GM23338 (cell line): ENCODE measurements around the gene SOX11. TPM values are rescaled to one million over a fixed set of nuclear protein-coding genes. Genes with fewer than 3 reads are reported as not detected.

ENCODE experiments used
- ATAC-seq: fragments of 200-7000 bp; cut with Tn5 transposase; 3 replicates; pipeline ENCODE4 v1.9.1; 2020
- DNase-seq: peaks from one replicate; pipeline ENCODE4 v3.0.0-alpha.2; 2015; ENCODE audit warnings: low spot score
- H2AFZ ChIP-seq: fragments of 200-600 bp; sonication (generic); 2 replicates; pipeline ENCODE4 v1.8.0; 2016; ENCODE audit warnings: antibody characterized with exemption, mild to moderate bottlenecking, moderate library complexity
- H3F3A ChIP-seq: fragments of 200-600 bp; sonication (generic); replicated peaks from 2 replicates; pipeline ENCODE4 v1.8.0; 2017; ENCODE audit warnings: antibody characterized with exemption, mixed run types, low read depth
- H3K27ac ChIP-seq: fragments of 200-600 bp; sonication (generic); 2 replicates; pipeline ENCODE4 v1.6.1; 2016; ENCODE audit warnings: low read depth
- H3K27me3 ChIP-seq: fragments of 200-600 bp; sonication (generic); 2 replicates; pipeline ENCODE4 v1.8.0; 2016; ENCODE audit warnings: mild to moderate bottlenecking, mixed run types, moderate library complexity; ENCODE audit not compliant: insufficient read depth
- H3K36me3 ChIP-seq: fragments of 200-600 bp; sonication (generic); 2 replicates; pipeline ENCODE4 v1.8.0; 2016; ENCODE audit warnings: mild to moderate bottlenecking; ENCODE audit not compliant: insufficient read depth
- H3K4me1 ChIP-seq: fragments of 200-600 bp; sonication (generic); 2 replicates; pipeline ENCODE4 v1.8.0; 2016; ENCODE audit warnings: mild to moderate bottlenecking, moderate library complexity; ENCODE audit not compliant: insufficient read depth
- H3K4me2 ChIP-seq: fragments of 200-600 bp; sonication (generic); 2 replicates; pipeline ENCODE4 v1.7.1; 2017; ENCODE audit warnings: mixed run types
- H3K4me3 ChIP-seq: fragments of 200-600 bp; sonication (generic); 2 replicates; pipeline ENCODE4 v1.6.1; 2016; ENCODE audit warnings: mixed run types
- H3K79me2 ChIP-seq: fragments of 200-600 bp; sonication (generic); replicated peaks from 2 replicates; pipeline ENCODE4 v1.8.0; 2017; ENCODE audit warnings: mild to moderate bottlenecking; ENCODE audit not compliant: insufficient read depth
- H3K9me2 ChIP-seq: fragments of 200-600 bp; sonication (generic); 2 replicates; pipeline ENCODE4 v1.8.0; 2017; ENCODE audit not compliant: insufficient read depth
- H4K20me1 ChIP-seq: fragments of 200-600 bp; sonication (generic); replicated peaks from 2 replicates; pipeline ENCODE4 v1.8.0; 2017; ENCODE audit warnings: mild to moderate bottlenecking; ENCODE audit not compliant: insufficient read depth
- H3K27ac Mint-ChIP-seq: 2 replicates; pipeline ENCODE4 v1.8.0; 2020; ENCODE audit warnings: inconsistent platforms, mild to moderate bottlenecking, moderate library complexity, mixed read lengths
- H3K27me3 Mint-ChIP-seq: 3 replicates; pipeline ENCODE4 v1.8.0; 2022; ENCODE audit warnings: low read depth, mild to moderate bottlenecking, moderate library complexity, mixed read lengths, inconsistent platforms; ENCODE audit not compliant: insufficient read depth, poor library complexity
- H3K36me3 Mint-ChIP-seq: 3 replicates; pipeline ENCODE4 v1.8.0; 2021; ENCODE audit warnings: low read depth, mild to moderate bottlenecking, inconsistent platforms, moderate library complexity, mixed read lengths
- H3K4me1 Mint-ChIP-seq: 3 replicates; pipeline ENCODE4 v1.8.0; 2020; ENCODE audit warnings: mild to moderate bottlenecking, inconsistent platforms, mixed read lengths
- H3K4me3 Mint-ChIP-seq: 3 replicates; pipeline ENCODE4 v1.8.0; 2021; ENCODE audit warnings: moderate library complexity, mild to moderate bottlenecking, inconsistent platforms, mixed read lengths
- H3K9me3 Mint-ChIP-seq: 3 replicates; pipeline ENCODE4 v1.8.0; 2020; ENCODE audit warnings: moderate library complexity, mild to moderate bottlenecking, inconsistent platforms, mixed read lengths
- CREB1 ChIP-seq: fragments of 250-450 bp; sonication (Bioruptor Pico); IDR thresholded peaks from 2 replicates; pipeline ENCODE4 v1.5.0; 2020; ENCODE audit warnings: low read depth, mild to moderate bottlenecking, moderate library complexity
- CTCF ChIP-seq, 2 experiments: fragments of 200-600 bp in 1 of 2; sonication (generic) in 1 of 2; conservative IDR thresholded peaks; 2 replicates each; pipeline versions ENCODE4 v1.5.1 to v1.6.1; 2016 to 2017; ENCODE audit warnings: antibody characterized with exemption in 2 of 2, low read depth in 2 of 2, mild to moderate bottlenecking in 2 of 2, moderate library complexity in 1 of 2
- ETS1 ChIP-seq: IDR thresholded peaks from 2 replicates; pipeline ENCODE4 v1.6.1; 2016; ENCODE audit warnings: antibody characterized with exemption
- EZH2 ChIP-seq: fragments of 200-600 bp; sonication (generic); IDR thresholded peaks from one replicate; pipeline ENCODE4 v1.8.0; 2017; ENCODE audit warnings: antibody characterized with exemption, mild to moderate bottlenecking, low read depth; ENCODE audit not compliant: unreplicated experiment
- NANOG ChIP-seq: IDR thresholded peaks from 2 replicates; pipeline ENCODE4 v1.6.1; 2016; ENCODE audit warnings: antibody characterized with exemption, borderline replicate concordance
- POLR2AphosphoS5 ChIP-seq: IDR thresholded peaks from 2 replicates; pipeline ENCODE4 v1.6.1; 2016; ENCODE audit warnings: antibody characterized with exemption, low read depth
- REST ChIP-seq: IDR thresholded peaks from one replicate; pipeline ENCODE4 v1.6.1; 2018; ENCODE audit warnings: antibody characterized with exemption; ENCODE audit not compliant: unreplicated experiment
- ZNF331 ChIP-seq: fragments of 250-450 bp; sonication (Bioruptor Pico); IDR thresholded peaks from 2 replicates; pipeline ENCODE4 v1.5.0; 2020; ENCODE audit warnings: low read depth, mild to moderate bottlenecking, moderate library complexity
- polyA plus RNA-seq: library from polyadenylated mRNA; unstranded; fragments of >200 nt; fragmentation: Nextera tagmentation; extraction: Ambion mirVana; gene quantifications from 2 replicates; pipeline ENCODE4 v1.2.1, GENCODE V29; 2016
- total RNA-seq: library from RNA; depleted of rRNA; stranded (reverse); fragments of >200 nt; shearing (Covaris generic); gene quantifications from 2 replicates; pipeline ENCODE4 v1.2.3, GENCODE V29; 2014

SOX11 gene
- total and polyA plus RNA-seq, 2 experiments from 2014 or later, result 26.5 to 33.2 TPM

- TF ChIP-seq CTCF (conservative IDR thresholded peaks at IDR 0.05; ENCODE audit: low read depth in 2 of 2), result no peak
- no peak for TF ChIP-seq CREB1 (CRISPR knock-in tag)
These were observed 7.0 kb upstream of the SOX11 start (continued) for GRCh38 chr2:5685225-5685624.

- no peak overlapping the region for H3K4me3 Mint-ChIP-seq
- H3K27me3 Mint-ChIP-seq, result peaks cover 5% of the 10 kb centered on the region
- H3K4me1 Mint-ChIP-seq, result peaks cover 14% of the 10 kb centered on the region
- H3K79me2 ChIP-seq, result 0 out of 2 replicates have a peak, but pooled peaks cover 3% of the 10 kb centered on the region
- DNase-seq (no peak), ATAC-seq (no peak)
- H3K36me3 ChIP-seq, result no peaks in the 10 kb centered on the region
- peaks cover 3% of the 10 kb centered on the region; the same call in 2 of the 3 replicates for H3K9me3 Mint-ChIP-seq
- TF ChIP-seq CREB1 (CRISPR knock-in tag) (no peak), EZH2 (no peak), NANOG (no peak), REST (no peak), CTCF (conservative IDR thresholded peaks at IDR 0.05; ENCODE audit: low read depth in 2 of 2) (no peak), POLR2AphosphoS5 (no peak), ETS1 (no peak), ZNF331 (CRISPR knock-in tag) (no peak)
- H3K4me2 ChIP-seq, result no peak overlapping the region
- no peak overlapping the region for H3K27ac Mint-ChIP-seq
- H4K20me1 ChIP-seq, result no peaks in the 10 kb centered on the region; the same call in 1 of the 2 replicates
- H3K4me3 ChIP-seq, result no peak overlapping the region
- peaks cover 4% of the 10 kb centered on the region; the same call in 1 of the 2 replicates for H3K4me1 ChIP-seq
- peaks cover 7% of the 10 kb centered on the region for H3K9me2 ChIP-seq
- no peak overlapping the region for H2AFZ ChIP-seq
- H3K27me3 ChIP-seq, result peaks cover 23% of the 10 kb centered on the region; the same call in 1 of the 2 replicates
- H3F3A ChIP-seq, result 0 out of 2 replicates have a peak, but pooled peaks cover 4% of the 10 kb centered on the region
- peaks cover 4% of the 10 kb centered on the region; the same call in 1 of the 3 replicates for H3K36me3 Mint-ChIP-seq
- no peak overlapping the region for H3K27ac ChIP-seq
These were observed 6.1 kb upstream of the SOX11 start for GRCh38 chr2:5686068-5686467.
